Upper lobe of left lung (tissue), 4 donors: Measurements from ENCODE around the gene LCT.

Source experiments
- CTCF ChIP-seq, 6 experiments: fragments of 450-650 bp in 4 of 6; fragments of 200-600 bp in 2 of 6; sonication (generic) in 2 of 6; IDR thresholded peaks; one replicate each; pipeline ENCODE4 v1.5.1; 2016 to 2019; ENCODE audit warnings: antibody characterized with exemption in 6 of 6
- POLR2A ChIP-seq, 4 donors: fragments of 450-650 bp; IDR thresholded peaks; one replicate each; pipeline ENCODE4 v1.5.1; 2016 to 2017; ENCODE audit warnings: antibody characterized with exemption in 4 of 4, mild to moderate bottlenecking in 2 of 4

- TF ChIP-seq CTCF (IDR thresholded peaks at IDR 0.05) (no peak), POLR2A (IDR thresholded peaks at IDR 0.05) (no peak)
Measured at GRCh38 chr2:135791418-135792190, 45.4 kb downstream of the LCT start.
